ENCODE data around the gene TALDO1. TPM values are rescaled to one million over a fixed set of nuclear protein-coding genes. Genes with fewer than 3 reads are reported as not detected.

Gene TALDO1
- total and polyA plus RNA-seq, 5 experiments from 2014 or later = 120 to 173 (median 160) TPM

GRCh38 chr11:765802-766091 lies 18.5 kb downstream of the TALDO1 start:
- Mint-ChIP-seq H3K4me1 (peaks cover 0 to 3% (median 1%) of the 10 kb centered on the region in 4 donors), H3K36me3 (peaks cover 0 to 40% (median 0%) of the 10 kb centered on the region in 3 donors), H3K27me3 (no peaks in the 10 kb centered on the region), H3K27ac (peak overlapping the region in 2 of 10 donors; percentile 67 to 77), H3K4me3 (no peak overlapping the region), H3K9me3 (no peaks in the 10 kb centered on the region)
- no peak for DNase-seq
- POLR2A ChIA-PET = no interaction called here
- no peak for ATAC-seq

GRCh38 chr11:766106-766935 lies 19.1 kb downstream of the TALDO1 start:
- Mint-ChIP-seq H3K9me3 (no peaks in the 10 kb centered on the region), H3K36me3 (peaks cover 0 to 34% (median 0%) of the 10 kb centered on the region in 3 donors), H3K27ac (no peak overlapping the region), H3K27me3 (no peaks in the 10 kb centered on the region), H3K4me3 (no peak overlapping the region), H3K4me1 (peaks cover 0 to 3% (median 1%) of the 10 kb centered on the region in 4 donors)
- ATAC-seq = no peak
- no peak for DNase-seq
- POLR2A ChIA-PET = no interaction called here

GRCh38 chr11:766936-767210 lies 19.6 kb downstream of the TALDO1 start:
- POLR2A ChIA-PET = no interaction called here
- peaks cover 0 to 28% (median 0%) of the 10 kb centered on the region in 3 donors for H3K36me3 Mint-ChIP-seq
- H3K27ac Mint-ChIP-seq = no peak overlapping the region

DNA sequence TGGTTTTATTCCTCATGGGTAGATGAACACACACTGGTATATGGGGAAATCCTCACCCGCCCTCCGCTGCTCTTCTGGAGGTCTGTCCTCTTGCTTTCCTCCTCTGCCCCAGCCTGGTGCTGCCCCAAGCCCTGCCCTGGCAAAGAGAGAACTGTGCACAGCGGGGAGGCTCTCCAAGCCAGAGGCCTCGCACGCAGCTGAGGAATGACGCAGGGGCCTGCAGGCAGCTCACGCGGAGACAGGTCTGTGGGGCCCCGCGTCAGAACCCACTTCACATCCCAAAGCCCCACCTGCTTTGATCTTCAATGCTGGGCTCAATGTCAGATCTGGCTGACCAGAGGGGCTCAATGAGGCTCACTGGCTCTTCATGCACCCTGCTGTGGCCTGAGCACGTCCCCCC lies 20.0 kb downstream of the TALDO1 start:
- no peak overlapping the region for H3K4me3 Mint-ChIP-seq
- H3K36me3 Mint-ChIP-seq = peaks cover 0 to 25% (median 0%) of the 10 kb centered on the region in 3 donors
- ATAC-seq (no peak), DNase-seq (no peak)
- no peaks in the 10 kb centered on the region for H3K9me3 Mint-ChIP-seq
- POLR2A ChIA-PET = no interaction called here
- no peaks in the 10 kb centered on the region for H3K27me3 Mint-ChIP-seq
- H3K27ac Mint-ChIP-seq = no peak overlapping the region
- peaks cover 0 to 3% (median 1%) of the 10 kb centered on the region in 4 donors for H3K4me1 Mint-ChIP-seq

More at GRCh38 chr11:766936-767210, 19.6 kb downstream of the TALDO1 start:
- H3K4me3 Mint-ChIP-seq = no peak overlapping the region
- H3K9me3 Mint-ChIP-seq = no peaks in the 10 kb centered on the region
- no peaks in the 10 kb centered on the region for H3K27me3 Mint-ChIP-seq
- ATAC-seq (no peak), DNase-seq (no peak)
- peaks cover 0 to 3% (median 1%) of the 10 kb centered on the region in 4 donors for H3K4me1 Mint-ChIP-seq

DNA sequence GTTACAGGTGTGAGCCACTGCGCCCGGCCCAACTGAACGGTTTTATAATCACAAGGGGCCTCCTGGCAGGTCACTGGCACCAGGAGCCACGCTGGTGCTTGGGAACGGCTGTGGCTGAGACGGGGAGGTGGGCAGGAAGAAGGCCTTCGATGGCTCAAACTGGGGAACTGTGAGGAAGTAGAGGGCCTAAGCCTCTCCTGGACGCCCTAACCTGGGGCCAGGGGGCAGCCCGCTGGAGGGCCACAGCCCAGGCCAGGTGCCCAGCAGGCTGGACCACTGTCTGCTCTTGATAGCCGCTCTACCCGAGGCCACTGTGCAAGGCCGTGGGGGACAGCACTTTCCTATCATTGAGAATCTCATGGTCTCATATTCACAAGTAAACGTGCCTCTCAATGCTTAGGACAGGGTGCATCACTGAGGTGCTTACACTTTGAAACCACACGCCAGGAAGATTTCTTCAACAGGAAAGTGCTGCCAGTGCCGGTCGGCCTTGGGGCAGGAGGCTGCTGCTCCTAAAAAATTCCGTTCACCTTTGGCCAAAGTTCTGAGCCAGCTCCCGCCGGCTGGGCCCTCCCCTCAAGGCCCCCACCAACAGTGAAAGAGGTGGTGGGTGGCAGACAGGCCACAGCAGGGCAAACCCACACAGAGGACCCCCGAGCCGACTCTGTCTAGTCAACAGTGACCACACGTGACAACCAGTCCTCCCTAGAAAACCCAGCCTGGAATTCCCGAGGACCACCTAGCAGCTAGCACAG lies 22.8 kb downstream of the TALDO1 start:
- Mint-ChIP-seq H3K4me3 (no peak overlapping the region), H3K27me3 (no peaks in the 10 kb centered on the region), H3K9me3 (no peaks in the 10 kb centered on the region), H3K36me3 (peaks cover 0 to 13% (median 0%) of the 10 kb centered on the region in 3 donors), H3K4me1 (peaks cover 0 to 10% (median 6%) of the 10 kb centered on the region in 4 donors), H3K27ac (no peak overlapping the region)
- DNase-seq (no peak), ATAC-seq (no peak)
- POLR2A ChIA-PET = no interaction called here

- H3K9me3 Mint-ChIP-seq = no peaks in the 10 kb centered on the region
- POLR2A ChIA-PET = no interaction called here
- peaks cover 0 to 9% (median 0%) of the 10 kb centered on the region in 3 donors for H3K36me3 Mint-ChIP-seq
- DNase-seq = no peak
- no peak overlapping the region for H3K4me3 Mint-ChIP-seq
- H3K27ac Mint-ChIP-seq = no peak overlapping the region
- no peaks in the 10 kb centered on the region for H3K27me3 Mint-ChIP-seq
- H3K4me1 Mint-ChIP-seq = peaks cover 2 to 14% (median 12%) of the 10 kb centered on the region in 4 donors
- ATAC-seq = no peak
Observed at GRCh38 chr11:770642-771616, 23.7 kb downstream of the TALDO1 start.

GRCh38 chr11:771617-772204 lies 24.4 kb downstream of the TALDO1 start:
- peaks cover 5 to 20% (median 18%) of the 10 kb centered on the region in 4 donors for H3K4me1 Mint-ChIP-seq
- peaks cover 0 to 9% (median 0%) of the 10 kb centered on the region in 3 donors for H3K36me3 Mint-ChIP-seq
- ATAC-seq (no peak), DNase-seq (no peak)
- no peaks in the 10 kb centered on the region for H3K27me3 Mint-ChIP-seq
- H3K27ac Mint-ChIP-seq = no peak overlapping the region
- no peak overlapping the region for H3K4me3 Mint-ChIP-seq
- no peaks in the 10 kb centered on the region for H3K9me3 Mint-ChIP-seq
- POLR2A ChIA-PET = no interaction called here

DNA sequence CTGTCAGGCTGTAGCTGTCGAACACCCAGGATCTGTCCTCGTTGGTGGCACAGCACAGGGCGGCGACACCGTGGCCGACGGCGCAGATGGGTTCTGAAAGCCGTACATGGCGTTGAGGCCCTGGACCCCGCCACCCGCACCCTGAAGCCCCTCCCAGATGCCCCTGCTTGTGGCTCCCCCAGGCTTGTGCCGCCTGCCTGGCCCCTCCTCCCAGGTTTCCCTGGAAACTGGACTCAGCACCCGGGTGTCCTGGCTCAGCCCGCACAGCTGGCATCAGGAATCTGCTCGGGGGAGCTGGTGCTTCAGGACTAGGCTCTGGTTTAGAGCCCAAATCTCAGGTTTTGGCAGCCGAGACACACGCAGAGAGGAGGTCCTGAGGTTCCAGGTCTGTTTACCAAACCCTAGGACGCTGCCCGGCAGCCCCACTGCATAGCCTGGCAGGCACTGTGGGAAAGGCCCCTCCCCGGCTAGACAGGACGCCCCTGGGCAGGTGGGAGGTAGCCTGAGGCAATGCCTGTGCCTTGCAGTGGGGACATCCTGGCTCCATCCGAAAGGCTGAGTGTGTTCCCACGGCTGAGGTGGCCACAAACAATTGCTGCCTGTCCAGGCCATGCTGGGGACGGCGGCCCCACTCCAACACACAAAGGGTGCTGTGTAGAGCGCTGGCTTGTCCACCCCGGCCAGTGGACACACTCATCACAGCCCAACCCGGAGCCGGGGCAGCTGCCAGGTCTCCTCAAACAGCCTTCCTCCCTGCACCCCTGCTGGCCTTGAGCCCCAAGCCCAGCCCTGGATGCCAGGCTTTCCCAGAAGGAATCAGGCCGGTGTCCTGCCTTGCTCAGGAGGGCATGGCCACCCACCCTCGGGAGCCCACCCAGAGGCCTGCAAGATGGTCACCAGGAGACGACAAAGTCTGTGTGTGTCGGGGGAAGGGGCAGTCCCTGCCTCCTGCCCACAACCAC lies 25.4 kb downstream of the TALDO1 start:
- ATAC-seq (no peak), DNase-seq (no peak)
- Mint-ChIP-seq H3K27ac (no peak overlapping the region), H3K36me3 (peaks cover 0 to 9% (median 0%) of the 10 kb centered on the region in 3 donors), H3K9me3 (no peaks in the 10 kb centered on the region), H3K4me1 (peaks cover 5 to 20% (median 18%) of the 10 kb centered on the region in 4 donors), H3K27me3 (no peaks in the 10 kb centered on the region), H3K4me3 (no peak overlapping the region)
- POLR2A ChIA-PET = no interaction called here

GRCh38 chr11:773425-773824 lies 26.2 kb downstream of the TALDO1 start:
- no peaks in the 10 kb centered on the region for H3K27me3 Mint-ChIP-seq
- H3K9me3 Mint-ChIP-seq = no peaks in the 10 kb centered on the region
- no peak for ATAC-seq
- peaks cover 5 to 27% (median 20%) of the 10 kb centered on the region in 4 donors for H3K4me1 Mint-ChIP-seq
- H3K36me3 Mint-ChIP-seq = peaks cover 0 to 9% (median 0%) of the 10 kb centered on the region in 3 donors
- POLR2A ChIA-PET = no interaction called here
- H3K27ac Mint-ChIP-seq = no peak overlapping the region
- no peak overlapping the region for H3K4me3 Mint-ChIP-seq
- no peak for DNase-seq

DNA sequence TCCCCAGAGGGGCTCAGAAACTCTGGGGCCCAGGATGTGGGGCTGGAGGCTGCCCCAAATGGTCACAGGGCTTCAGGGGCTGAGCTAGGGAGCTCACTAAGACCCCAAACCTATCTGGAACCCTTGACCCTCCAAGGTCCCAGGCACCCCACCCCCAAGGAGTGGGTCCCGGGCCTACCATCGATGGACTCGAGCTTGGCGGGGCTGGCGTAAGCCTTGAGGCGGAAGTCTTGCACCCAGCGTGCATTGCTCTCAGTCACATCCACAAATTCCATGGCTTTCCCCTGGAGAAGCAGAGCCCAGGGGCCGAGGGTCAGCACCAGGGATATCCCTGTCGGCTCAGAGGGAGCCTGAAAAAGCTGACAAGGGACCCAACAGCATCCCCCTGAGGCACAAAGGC lies 26.6 kb downstream of the TALDO1 start:
- Mint-ChIP-seq H3K9me3 (no peaks in the 10 kb centered on the region), H3K4me3 (no peak overlapping the region), H3K4me1 (peaks cover 5 to 28% (median 21%) of the 10 kb centered on the region in 4 donors), H3K27ac (no peak overlapping the region), H3K36me3 (peaks cover 0 to 9% (median 0%) of the 10 kb centered on the region in 3 donors), H3K27me3 (no peaks in the 10 kb centered on the region)
- POLR2A ChIA-PET = no interaction called here
- ATAC-seq (no peak), DNase-seq (no peak)

GRCh38 chr11:774873-775592 lies 27.8 kb downstream of the TALDO1 start:
- peak overlapping the region; percentile 59 to 85 (median 70) for H3K4me3 Mint-ChIP-seq
- peaks cover 0 to 3% (median 0%) of the 10 kb centered on the region in 3 donors for H3K36me3 Mint-ChIP-seq
- POLR2A ChIA-PET = interaction anchor here (0.9 to 3.1 kb wide), 3 partner anchors 44 to 215 kb away, joined by 3 to 10 read pairs (median 3); partner anchors contain the start of genes LMNTD2 and PNPLA2
- ATAC-seq = no peak
- H3K9me3 Mint-ChIP-seq = no peaks in the 10 kb centered on the region
- peak overlapping the region in 3 of 10 donors; percentile 60 to 83 (median 74) for H3K27ac Mint-ChIP-seq
- H3K4me1 Mint-ChIP-seq = peaks cover 5 to 35% (median 22%) of the 10 kb centered on the region in 4 donors
- no peak for DNase-seq
- H3K27me3 Mint-ChIP-seq = no peaks in the 10 kb centered on the region

All from naive thymus-derived CD8-positive, alpha-beta T cell (primary cell).